Measurements from ENCODE around the gene TMEM52B.

DNA sequence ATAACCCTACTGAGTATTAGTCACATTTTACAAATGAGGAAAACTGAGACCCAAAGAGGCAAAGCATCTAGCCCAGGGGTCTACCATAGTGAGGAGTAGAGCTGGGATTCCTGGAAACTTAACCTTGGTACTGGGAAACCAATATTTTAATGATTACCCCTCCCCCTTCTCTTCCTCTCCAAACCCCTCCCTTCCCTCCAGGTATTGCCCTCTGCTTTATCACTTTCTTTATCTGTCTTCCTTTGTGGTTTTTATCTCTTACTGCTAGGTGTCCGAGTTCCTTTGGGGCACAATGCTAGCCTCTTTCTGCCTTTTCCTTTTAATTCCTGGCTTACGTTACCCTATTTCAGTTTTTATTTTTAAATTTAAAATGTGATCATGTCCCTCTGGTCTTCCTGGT, 36.6 kb downstream of the TMEM52B start:
- TF ChIP-seq CTCF (IDR thresholded peaks at IDR 0.05) (no peak), POLR2A (IDR thresholded peaks at IDR 0.05) (no peak)

Measured in right lobe of liver (tissue), 4 donors.